NCI-H345 treated with DMSO at 0.1 percent for 48 hours (cell line): ENCODE measurements around the gene THUMPD2.
"Not testable (repeated sequence)": the region's sequence is repeated elsewhere in the genome, so short reads cannot be mapped to it uniquely, and the experiment has no call there.

Source experiments
- DNase-seq: peaks from one replicate; lab custom pipeline; 2025; ENCODE audit not compliant: unreplicated experiment; lab: John Stamatoyannopoulos, UW

The THUMPD2 gene, protein sequence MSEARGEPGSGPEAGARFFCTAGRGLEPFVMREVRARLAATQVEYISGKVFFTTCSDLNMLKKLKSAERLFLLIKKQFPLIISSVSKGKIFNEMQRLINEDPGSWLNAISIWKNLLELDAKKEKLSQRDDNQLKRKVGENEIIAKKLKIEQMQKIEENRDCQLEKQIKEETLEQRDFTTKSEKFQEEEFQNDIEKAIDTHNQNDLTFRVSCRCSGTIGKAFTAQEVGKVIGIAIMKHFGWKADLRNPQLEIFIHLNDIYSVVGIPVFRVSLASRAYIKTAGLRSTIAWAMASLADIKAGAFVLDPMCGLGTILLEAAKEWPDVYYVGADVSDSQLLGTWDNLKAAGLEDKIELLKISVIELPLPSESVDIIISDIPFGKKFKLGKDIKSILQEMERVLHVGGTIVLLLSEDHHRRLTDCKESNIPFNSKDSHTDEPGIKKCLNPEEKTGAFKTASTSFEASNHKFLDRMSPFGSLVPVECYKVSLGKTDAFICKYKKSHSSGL

DNA sequence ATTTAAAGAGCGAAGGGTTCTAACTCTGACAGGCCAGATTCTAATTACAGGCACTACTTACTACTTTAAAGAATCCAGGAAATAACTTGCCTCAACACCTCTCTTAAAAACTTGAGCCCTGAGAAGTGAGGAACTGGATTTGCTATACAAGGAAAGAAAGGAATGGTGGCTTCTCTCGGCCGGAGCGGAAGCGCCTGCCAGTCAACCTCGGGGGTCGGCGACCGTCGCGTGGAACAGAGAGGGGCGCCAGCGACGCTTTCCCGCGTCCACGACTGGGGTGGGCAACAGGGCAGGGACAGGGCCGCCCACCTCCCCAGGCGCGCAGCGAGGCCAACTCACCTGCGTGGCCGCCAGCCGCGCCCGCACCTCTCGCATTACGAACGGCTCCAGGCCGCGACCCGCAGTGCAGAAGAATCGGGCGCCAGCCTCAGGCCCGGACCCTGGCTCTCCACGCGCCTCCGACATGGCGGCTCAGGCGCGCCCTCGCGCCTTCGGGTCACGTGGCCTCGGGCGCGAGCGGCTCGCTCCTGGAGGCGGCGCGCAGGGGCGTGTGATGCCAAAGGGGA lies at the start of gene THUMPD2:
Gene THUMPD2, minus strand, starts transcription at position 484 of the 566 bp plus-strand sequence. Its CDS starts 19 bp downstream, at position 465.
- DNase-seq = peak; percentile 66

DNA sequence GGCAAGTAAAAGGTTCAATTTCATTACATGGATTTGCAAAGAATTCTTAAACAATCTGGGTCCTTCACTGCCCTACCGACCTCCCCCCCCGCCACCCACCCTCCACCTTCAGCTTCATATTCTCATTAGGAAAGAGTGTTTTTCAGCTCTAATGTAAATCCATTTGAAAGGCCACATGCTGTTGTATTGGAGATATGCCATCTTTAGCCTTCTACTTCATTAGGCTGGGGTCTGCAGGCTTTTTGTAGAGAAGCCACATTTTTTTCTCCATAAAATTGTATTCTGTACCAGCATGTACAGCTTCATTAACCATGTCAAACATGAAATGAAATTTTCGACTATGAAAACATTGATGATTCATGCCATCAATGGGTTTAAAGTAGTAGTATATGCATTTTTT lies 42.8 kb upstream of the THUMPD2 start:
- DNase-seq = no peak

DNA sequence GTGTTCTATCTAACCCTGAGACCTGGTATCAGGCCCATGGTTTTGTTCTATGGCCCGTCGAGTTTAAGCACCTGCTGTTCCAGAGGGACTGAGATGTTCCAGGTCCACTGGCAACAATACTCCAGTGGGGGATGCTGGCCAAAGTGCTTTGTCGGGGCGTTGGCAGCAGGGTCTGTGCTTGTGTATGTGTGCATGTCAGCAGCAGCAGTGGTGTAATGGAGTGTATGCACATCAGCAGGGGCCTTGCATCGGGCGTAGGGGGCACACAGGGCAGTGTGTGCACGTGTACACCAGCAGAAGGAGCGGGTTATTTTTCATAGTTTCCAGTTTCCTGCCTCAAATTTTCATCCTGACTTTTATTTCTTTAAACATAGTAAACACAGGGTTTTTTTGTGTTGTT lies 37.8 kb upstream of the THUMPD2 start:
- no peak for DNase-seq

DNA sequence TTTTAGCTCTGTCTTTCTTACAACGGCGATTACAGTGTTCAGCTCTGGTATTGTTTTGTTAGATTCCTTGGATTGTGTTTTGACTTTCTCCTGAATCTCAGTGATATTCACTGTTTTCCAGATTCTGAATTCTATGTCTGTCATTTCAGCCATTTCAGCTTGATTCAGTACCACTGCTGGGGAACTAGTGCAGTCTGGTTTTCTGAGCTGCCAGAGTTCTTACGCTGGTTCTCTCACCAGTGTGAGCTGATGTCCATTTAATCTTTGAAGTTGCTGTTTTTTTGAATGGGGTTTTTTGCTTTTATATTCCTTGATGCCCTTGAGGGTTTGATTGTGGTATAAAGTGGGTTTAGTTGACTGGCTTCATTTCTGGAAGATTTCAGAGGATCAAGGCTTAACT lies 37.4 kb upstream of the THUMPD2 start:
- no peak for DNase-seq

DNA sequence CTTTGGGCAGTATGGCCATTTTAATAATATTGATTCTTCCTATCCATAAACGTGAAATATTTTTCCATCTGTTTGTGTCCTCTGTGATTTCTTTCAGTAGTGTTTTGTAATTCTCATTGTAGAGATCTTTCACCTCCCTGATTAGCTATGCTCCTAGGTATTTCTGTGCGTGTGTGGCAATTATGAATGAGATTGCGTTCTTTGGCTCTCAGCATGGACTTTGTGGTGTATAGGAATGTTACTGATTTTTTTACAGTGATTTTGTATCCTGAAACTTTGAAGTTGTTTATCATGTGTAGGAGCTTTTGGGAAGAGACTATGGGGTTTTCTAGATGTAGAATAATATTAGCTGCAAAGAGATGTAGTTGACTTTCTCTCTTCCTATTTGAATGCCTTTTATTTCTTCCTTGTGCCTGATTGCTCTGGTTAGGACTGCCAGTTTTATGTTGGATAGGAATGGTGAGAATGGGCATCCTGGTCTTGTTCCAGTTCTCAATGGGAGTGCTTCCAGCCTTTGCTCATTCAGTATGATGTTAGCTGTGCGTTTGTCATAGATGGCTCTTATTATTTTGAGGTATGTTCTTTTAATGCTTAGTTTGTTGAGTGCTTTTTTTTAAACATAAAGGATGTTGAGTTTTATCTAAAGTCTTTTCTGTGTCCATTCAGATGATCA lies 27.0 kb upstream of the THUMPD2 start:
- DNase-seq = no peak

DNA sequence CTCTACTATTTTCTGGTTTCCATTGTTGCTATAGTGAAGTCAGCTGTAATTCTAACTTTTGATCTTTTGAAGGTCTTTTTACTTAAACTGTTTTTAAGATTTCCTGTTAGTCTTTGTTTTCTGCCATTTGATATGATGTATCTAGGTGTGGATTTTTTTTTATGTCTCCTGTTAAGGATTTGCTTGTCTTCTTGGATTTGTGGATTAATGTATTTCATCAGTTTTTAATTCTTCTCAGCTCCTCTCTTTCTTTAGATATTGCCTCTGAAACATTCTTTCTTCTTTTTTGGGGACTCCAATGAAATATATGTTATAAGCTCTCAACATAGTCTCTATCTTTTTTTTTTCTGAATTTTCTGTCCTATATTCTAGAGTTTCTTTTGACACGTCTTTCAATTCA lies 24.8 kb upstream of the THUMPD2 start:
- no peak for DNase-seq

DNA sequence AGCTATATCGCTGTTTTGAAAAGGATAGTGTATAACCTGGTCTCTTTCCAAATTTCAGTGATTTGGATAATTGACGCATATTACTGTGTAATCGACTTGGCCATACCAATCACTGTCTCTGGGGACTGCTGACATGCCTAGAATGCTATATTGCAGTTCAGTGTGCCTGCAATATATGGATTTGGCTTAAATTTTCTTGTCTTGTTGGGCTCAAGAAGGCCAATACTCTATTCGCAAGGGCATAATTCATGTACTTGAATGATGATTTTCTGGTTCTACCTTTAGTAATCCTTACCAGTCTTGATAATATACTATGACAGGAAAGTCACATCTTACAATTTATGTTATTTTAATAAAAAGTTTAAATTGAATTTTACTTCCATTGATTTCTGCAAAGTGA lies 21.7 kb upstream of the THUMPD2 start:
- no peak for DNase-seq

DNA sequence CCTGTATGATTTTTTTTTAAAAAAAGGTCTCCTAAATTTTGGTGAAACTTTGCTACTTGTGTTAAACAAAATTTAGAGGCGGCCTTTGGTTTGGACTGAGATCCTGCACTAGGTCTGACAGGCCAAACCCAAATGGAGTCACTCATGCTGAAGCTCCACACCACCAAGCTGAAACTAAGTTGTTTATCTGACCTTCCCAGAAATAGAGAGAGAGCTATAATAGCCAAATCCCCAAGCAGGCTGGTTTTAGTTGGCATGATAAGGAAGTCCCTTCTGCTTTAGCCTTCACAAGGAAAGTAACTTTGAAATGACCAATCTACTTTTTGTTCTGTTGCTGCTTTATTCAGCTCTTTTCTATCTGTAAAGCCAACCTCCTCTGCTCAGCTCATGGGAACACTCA lies 17.1 kb upstream of the THUMPD2 start:
- no peak for DNase-seq

DNA sequence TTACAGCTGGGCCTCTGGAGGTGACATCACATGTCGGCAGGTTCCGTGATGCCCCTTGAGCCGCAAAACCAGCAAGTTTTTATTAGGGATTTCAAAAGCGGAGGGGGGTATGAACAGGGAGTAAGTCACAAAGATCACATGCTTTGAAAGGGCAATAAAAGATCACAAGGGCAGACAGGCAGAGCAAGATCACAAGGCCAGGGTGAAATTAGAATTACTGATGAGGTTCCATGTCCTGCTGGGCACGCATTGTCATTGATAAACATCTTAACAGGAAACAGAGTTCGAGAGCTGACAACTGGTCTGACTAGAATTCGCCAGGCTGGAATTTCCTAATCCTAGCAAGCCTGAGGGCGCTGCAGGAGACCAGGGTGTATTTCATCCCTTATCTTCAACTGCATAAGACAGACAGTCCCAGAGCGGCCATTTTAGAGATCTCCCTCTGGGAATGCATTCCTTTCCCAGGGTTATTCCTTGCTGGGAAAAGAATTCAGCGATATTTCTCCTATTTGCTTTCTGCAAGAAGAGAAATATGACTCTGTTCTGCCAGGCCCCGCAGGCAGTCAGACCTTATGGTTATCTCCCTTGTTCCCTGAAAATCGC lies 11.3 kb upstream of the THUMPD2 start:
- DNase-seq = not testable (repeated sequence)

DNA sequence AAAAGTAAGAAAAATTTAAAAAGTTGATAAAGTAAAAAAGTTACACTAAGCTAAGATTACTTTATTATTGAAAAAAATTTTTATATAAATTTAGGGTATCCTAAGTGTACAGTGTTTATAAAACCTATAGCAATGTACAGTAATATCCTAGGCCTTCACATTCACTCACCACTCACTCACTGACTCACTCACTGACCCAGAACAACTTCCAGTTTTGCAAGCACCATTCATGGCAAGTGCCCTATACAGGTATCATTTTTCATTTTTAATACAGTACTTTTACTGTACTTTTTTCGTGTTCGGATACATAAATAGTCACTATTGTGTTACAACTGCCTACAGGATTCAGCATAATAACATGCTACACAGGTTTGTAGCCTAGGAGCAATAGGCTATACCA lies 8.9 kb upstream of the THUMPD2 start:
- no peak for DNase-seq

DNA sequence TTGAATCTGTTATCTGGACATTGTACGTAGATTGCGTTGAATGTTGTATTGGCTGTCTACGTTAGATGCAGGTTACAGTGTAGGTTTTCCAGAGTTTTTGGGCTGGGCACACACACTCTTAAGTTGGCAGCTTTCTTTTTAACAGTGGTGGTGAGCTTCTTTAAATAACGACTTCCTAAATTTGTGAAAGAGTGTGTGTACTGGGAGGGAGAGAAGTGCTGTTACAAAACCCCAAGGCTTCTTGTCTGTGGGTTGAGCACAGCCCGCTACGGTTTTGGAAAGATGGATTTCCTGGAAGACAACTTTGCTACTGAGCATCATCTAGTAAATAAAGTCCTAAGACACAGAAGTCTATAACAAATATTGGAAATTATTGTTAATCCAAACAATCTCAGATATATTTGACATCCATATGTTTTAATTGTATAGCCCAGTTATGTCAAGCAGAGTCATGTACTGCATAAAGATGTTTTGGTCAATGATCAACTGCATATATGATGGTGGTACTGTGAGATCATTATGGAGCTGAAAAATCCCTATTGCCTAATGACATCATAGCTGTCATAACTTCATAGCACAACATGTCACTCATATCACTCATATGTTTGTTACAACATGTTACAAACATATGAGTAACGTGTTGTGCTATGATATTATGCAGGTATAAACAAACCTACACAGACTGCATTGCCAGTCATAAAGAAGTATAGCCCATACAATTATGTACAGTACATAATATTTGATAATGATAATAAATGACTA lies 7.9 kb upstream of the THUMPD2 start:
- no peak for DNase-seq

DNA sequence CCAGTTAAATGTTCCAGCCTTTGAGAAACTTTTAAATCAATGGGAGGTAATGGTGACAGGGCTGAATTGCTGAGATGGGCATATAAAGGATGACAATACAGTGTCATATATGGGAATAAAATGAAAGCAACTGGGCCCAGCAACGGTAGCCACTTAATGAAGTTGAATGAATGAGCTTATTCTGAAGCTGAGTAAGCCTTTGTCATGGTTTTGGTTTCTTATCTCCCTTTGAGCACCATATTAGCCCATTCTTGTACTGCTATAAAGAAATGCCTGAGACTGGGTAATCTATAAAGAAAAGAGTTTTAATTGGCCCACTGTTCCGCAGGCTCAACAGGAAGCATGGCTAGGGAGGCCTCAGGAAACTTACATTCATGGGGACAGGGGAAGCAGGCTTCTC lies 3.5 kb upstream of the THUMPD2 start:
- DNase-seq = no peak

DNA sequence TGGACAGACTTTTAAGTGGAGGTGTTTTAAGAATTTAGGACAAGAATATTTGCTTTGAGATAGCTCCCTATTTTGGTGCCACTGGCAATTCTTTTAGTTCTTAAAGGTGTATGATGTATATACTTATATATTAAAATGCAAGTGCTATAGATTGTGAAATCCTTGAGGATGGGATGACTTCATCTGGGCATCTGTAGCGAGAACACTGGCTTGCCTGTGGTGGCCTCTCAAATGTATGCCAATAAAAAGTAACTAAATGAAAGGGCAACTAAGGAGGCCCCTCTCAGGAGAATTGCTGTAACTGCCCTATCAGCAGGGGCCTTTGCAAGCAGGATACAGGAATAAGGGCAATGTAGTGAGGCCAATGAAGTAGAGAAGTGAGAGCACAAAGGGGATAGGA lies 2.6 kb upstream of the THUMPD2 start:
- DNase-seq = no peak

DNA sequence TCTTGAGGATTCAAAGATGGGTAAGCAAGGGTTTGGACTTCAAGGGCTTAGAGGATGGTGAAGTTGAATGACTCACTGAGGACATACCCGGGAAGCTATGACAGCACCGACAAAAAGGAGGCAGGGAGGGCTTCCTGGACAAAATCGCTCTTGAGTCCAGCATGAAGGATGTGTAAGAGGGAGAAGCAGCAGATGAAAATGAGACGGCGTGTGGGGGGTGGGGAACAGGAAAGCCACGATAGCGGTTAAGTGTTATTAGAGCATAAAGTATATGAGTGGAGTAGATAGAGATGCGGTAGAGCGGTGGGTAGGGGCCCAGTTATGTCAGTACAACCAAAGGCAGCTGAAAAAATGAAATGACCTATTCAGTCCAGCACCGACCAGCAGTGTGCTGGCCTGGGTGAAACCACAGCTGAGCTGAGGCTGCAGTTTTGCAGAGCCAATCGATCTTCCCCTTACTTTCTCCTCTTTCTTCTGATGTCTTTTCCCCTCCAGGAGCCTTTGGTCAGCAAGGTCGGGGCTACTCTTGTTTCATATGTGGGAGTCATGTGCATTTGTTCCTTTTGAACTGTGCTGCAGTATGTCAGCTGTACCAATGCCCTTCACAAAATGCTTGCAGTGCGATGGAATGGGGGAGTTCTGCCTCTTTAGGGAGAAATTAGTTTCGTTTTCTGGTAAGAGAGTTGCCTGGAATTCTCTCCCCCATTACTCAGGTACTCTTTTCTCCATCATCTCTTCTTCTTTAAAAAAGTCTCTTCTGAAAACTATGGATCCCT lies 2.0 kb upstream of the THUMPD2 start:
- DNase-seq = no peak

DNA sequence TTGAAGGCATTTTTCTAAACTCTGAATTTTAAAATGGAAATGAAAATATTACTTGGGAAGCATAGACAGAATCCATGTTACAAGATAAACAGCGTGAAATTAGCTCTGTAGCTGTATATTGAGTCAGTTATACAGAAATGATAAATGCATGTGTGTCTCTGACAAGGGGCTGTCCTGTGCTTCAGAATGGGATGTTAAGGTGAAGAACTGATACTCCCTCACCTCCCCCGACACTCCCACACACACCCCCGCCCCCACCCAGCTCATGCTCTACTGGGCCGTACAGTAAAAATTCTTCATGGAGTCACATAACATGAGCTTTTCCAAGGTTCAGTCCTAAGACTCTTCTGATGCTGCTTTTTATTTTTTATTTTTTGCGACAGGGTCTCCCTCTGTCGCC lies 869 bp upstream of the THUMPD2 start:
- no peak for DNase-seq

DNA sequence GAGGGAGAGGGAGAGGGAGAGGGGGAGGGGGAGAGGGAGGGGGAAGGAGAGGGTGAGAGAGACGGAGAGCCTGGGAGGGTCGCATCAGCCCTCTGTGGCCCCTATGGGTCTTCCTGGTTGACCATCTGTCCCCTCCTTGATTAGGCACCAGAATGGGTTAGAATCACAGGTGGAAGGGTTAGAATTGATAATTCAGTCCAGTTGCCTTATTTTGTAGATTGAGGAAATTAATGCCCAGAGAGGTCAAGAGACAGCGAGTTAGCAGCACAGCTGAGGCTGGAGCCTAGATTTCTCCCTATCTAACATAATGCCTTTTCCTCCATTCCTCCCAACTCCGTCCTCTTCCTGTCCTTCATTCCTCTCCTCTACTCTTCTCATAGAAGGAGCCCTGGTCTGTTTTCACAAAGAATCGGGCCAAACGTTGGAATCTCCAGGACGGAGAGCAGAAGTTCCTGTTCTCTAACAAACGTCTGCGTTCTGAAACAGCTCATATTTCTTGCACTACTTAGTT lies 338 bp upstream of the THUMPD2 start:
- no peak for DNase-seq

DNA sequence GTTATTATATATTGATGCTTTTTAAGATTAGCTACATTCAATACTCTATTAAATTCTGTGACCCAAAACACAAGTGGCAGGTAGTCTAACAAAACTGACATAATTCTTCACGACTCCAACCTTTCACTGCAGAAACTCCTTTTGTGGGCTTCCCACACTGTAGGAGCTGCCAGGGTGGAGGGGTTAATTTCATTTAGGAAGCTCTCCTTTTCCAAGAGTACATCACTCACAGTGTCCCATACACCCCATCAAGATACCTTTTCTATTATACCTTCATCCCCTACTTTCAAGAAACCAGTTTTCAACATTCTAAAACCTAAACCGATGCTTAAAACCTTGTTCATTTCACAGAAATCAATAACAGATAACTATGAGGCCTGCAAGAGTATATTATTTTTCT lies 825 bp downstream of the THUMPD2 start:
- no peak for DNase-seq

DNA sequence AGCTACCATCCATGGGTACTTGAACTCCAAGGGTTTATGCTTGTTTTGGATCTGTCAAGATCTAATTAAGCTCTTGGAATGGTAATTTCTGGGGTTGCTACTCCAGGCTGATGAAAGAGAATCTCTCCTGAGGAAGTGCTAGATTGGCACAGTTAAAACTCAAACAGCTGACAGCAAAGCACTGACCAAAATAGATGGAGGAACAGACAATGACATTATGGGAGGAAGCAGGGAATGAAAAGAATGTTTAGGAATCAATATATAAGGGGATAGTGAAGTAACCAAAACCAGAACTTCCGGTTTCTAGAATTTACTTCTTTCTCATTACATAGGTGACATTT lies 6.3 kb downstream of the THUMPD2 start:
- DNase-seq = no peak

DNA sequence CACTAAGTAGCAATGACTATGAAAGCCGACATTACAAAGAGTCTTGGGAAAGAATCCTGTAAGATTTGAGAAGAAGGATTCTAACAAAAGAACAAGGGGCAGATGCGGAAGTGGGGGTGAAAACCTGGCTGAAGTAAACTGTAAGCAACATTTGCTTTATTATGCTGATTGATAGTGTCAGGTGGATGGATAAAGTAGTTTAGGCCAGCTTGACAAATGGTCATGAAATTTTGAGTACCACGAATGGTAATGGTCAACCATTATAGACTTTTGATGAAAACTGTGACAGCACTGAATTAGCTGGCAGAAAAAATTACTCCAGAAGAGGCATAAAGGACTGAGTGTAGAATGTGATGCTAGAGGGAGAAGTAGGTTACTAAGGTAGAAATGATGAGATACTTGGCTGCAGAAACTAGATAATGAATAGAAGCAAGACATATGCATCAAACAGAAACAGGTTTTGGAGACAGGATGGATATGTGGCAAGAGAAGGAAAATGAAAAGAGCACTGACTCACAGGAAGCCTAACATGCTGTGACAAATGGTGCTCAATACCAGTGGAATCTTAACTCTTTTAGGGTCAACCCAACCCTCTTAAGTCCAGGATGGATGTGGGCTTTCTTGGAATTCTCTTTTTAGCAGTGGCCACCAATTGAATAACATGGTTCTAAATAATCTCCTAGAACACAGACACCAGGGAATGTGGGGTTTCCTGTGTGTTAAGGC lies 6.8 kb downstream of the THUMPD2 start:
- no peak for DNase-seq
